Measurements from ENCODE around the gene PDF.
"Not testable (repeated sequence)": the region's sequence is repeated elsewhere in the genome, so short reads cannot be mapped to it uniquely, and the experiment has no call there.

PDF gene

GRCh38 chr16:69306031-69306430 lies 24.4 kb downstream of the PDF start:
- TF ChIP-seq CTCF (IDR thresholded peaks at IDR 0.05; ENCODE audit: extremely low read depth, insufficient read depth, missing control alignments) = no peak
- no peak for DNase-seq (ENCODE audit: low spot score)
- in situ Hi-C loops (cut with MboI; ENCODE audit: low pct_unique_long_range_greater_than_20kb, low sequenced_read_pairs, unreplicated experiment) = no loop called here

GRCh38 chr16:69302301-69302700 lies 28.1 kb downstream of the PDF start:
- DNase-seq (ENCODE audit: low spot score) = no peak
- in situ Hi-C loops (cut with MboI; ENCODE audit: low pct_unique_long_range_greater_than_20kb, low sequenced_read_pairs, unreplicated experiment) = no loop called here
- no peak for TF ChIP-seq CTCF (IDR thresholded peaks at IDR 0.05; ENCODE audit: extremely low read depth, insufficient read depth, missing control alignments)

DNA sequence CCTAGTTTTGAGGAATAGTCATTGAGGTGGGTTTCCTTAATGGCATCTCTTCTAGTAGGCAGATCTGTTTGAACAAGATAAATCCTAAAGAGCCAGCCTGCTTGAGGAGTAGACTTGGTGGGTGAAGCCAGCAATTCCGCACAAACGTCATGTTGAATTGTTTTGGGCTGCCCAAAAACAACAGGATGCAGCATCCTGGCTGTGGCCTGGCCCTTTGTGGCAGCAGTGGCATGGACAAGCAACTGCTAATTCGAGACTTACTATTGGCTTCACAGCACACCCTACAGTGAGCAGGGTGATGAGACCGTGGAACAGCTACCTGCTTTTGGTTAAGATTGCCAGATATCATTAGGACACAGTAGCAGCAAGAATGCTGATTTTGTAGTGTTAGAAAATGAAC lies 28.5 kb downstream of the PDF start:
- in situ Hi-C loops (cut with MboI; ENCODE audit: low pct_unique_long_range_greater_than_20kb, low sequenced_read_pairs, unreplicated experiment) = no loop called here
- no peak for DNase-seq (ENCODE audit: low spot score)
- no peak for TF ChIP-seq CTCF (IDR thresholded peaks at IDR 0.05; ENCODE audit: extremely low read depth, insufficient read depth, missing control alignments)

GRCh38 chr16:69301187-69301586 lies 29.2 kb downstream of the PDF start:
- no peak for TF ChIP-seq CTCF (IDR thresholded peaks at IDR 0.05; ENCODE audit: extremely low read depth, insufficient read depth, missing control alignments)
- DNase-seq (ENCODE audit: low spot score) = no peak
- in situ Hi-C loops (cut with MboI; ENCODE audit: low pct_unique_long_range_greater_than_20kb, low sequenced_read_pairs, unreplicated experiment) = no loop called here

GRCh38 chr16:69298261-69298660 lies 32.1 kb downstream of the PDF start:
- TF ChIP-seq CTCF (IDR thresholded peaks at IDR 0.05; ENCODE audit: extremely low read depth, insufficient read depth, missing control alignments) = no peak
- in situ Hi-C loops (cut with MboI; ENCODE audit: low pct_unique_long_range_greater_than_20kb, low sequenced_read_pairs, unreplicated experiment) = loop anchor here (25.0 kb wide), 1 partner anchor 411 kb away; no protein-coding TSS in a partner anchor
- no peak for DNase-seq (ENCODE audit: low spot score)

- not testable (repeated sequence) for DNase-seq (ENCODE audit: low spot score)
- in situ Hi-C loops (cut with MboI; ENCODE audit: low pct_unique_long_range_greater_than_20kb, low sequenced_read_pairs, unreplicated experiment) = loop anchor here (25.0 kb wide), 1 partner anchor 409 kb away; no protein-coding TSS in a partner anchor
These were observed 33.6 kb downstream of the PDF start for GRCh38 chr16:69296771-69297170.

DNA sequence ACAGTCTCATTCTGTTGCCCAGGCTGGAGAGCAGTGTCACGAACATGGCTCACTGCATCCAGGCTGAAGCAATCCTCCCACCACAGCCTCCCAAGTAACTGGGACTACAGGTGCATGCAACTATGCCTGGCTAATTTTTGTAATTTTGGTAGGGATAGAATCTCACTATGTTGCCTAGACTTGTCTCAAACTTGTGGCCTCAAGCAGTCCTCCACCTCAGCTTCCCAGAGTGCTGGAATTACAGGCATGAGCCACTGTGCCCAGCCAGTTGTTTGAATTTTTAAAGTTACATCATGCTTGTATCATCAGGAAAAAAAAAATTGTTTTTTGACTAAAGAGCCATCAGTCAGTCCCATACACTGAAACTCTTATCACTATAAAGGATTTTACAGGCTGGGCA lies 36.3 kb downstream of the PDF start:
- in situ Hi-C loops (cut with MboI; ENCODE audit: low pct_unique_long_range_greater_than_20kb, low sequenced_read_pairs, unreplicated experiment) = loop anchor here (25.0 kb wide), 1 partner anchor 407 kb away; no protein-coding TSS in a partner anchor
- no peak for TF ChIP-seq CTCF (IDR thresholded peaks at IDR 0.05; ENCODE audit: extremely low read depth, insufficient read depth, missing control alignments)
- DNase-seq (ENCODE audit: low spot score) = no peak
